ENCODE data around the gene NIN.

- no peak for TF ChIP-seq CTCF (IDR thresholded peaks at IDR 0.05)
- no peak for TF ChIP-seq POLR2AphosphoS5 (IDR thresholded peaks at IDR 0.05)
Observed at GRCh38 chr14:50845166-50845565, 14.2 kb upstream of the NIN start.
